GM19324 (cell line): ENCODE data around the gene PPM1M.

Source experiments
- ATAC-seq: cut with Tn5 transposase; IDR thresholded peaks from one replicate; pipeline ENCODE4 v1.9.1; 2021; ENCODE audit warnings: mild to moderate bottlenecking, moderate library complexity; ENCODE audit not compliant: unreplicated experiment, low FRiP score

The PPM1M gene

GRCh38 chr3:52292247-52293065 is 46.9 kb downstream of the PPM1M start:
- ATAC-seq, result no peak

DNA sequence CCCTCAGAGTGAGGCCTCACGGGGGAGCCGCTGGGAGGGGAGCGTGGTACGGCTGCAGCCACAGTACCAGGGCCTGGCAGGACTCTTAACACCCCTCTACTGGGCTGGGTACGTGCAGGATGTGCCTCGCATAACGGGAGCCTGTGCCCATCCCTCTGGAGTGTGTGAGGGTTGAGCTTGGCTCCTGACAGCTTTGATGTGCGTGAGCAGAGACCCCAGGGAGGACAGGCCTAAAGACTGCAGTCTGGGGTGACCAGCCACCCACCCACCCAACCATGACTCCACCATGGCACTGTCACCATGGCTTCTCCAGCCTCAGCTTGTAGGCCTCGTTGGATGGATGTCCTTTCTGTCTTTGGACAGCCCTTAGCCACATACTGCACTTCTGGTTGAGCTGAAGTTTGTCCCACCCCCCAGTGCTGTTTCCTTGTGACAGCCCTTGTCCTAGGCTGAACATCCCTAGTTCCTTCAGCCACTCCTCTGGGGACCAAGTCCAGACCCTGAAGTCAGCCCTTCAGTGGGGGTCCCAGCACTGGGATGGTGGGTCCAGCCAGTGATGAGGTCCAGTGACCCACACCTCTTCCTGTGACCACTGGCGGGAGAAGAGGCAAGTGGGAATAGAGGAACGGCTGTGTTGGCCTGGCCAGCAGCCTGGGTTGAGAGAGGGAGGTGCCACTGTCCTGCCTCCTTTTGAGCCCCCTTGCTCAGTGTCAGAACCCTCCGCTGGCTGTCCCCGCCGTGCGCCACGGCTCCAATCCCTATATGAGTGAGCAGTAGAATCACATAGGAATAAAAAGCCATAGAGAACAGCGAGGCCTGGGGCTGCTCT is 48.1 kb downstream of the PPM1M start:
- ATAC-seq, result no peak

GRCh38 chr3:52294320-52295150 is 49.0 kb downstream of the PPM1M start:
- ATAC-seq, result no peak

GRCh38 chr3:52295671-52296208 is 50.2 kb downstream of the PPM1M start:
- ATAC-seq, result no peak

DNA sequence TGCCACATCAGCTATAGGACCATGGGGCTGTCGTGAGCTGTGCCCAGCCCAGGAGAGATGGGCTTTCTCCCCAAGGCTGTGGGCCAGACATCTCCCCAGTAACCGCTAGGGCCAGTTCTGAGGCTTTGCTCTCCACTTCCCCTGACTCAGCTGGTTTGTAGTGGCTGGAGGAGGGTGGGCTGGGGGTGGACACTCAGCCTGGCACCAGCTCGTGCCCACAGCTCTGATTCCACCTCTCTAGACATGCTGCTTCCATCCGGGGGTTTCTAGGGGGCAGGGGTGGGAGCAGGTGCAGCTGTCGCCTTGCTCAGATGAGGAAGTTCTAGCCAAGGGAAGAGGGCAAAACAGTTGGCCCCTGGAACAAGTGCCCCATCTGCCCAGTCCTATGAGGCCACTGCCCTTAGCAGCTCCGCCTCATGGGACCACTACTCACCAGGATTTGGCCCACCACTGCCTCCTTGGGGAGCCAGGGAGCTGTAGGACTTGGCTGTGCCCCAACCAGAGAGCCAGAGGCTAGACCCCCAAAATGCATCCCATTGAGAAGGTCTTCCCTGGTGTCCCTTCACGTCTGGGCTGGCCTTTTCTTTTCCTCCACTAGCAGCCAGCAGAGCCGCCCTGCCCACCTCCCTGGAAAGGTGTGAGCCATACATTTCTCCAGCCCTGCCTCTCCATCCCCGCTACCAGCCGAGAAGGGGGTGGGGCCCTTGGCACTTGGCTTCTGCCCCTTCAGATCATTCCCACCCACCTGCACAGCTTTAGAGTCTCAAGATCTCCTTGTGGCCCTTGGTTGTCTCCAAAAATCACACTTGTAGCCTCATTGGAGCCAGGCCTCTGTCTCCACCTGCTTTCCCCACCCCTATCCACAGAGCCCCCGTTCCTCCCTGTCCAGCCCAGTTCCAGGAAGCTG is 51.9 kb downstream of the PPM1M start:
- no peak for ATAC-seq

DNA sequence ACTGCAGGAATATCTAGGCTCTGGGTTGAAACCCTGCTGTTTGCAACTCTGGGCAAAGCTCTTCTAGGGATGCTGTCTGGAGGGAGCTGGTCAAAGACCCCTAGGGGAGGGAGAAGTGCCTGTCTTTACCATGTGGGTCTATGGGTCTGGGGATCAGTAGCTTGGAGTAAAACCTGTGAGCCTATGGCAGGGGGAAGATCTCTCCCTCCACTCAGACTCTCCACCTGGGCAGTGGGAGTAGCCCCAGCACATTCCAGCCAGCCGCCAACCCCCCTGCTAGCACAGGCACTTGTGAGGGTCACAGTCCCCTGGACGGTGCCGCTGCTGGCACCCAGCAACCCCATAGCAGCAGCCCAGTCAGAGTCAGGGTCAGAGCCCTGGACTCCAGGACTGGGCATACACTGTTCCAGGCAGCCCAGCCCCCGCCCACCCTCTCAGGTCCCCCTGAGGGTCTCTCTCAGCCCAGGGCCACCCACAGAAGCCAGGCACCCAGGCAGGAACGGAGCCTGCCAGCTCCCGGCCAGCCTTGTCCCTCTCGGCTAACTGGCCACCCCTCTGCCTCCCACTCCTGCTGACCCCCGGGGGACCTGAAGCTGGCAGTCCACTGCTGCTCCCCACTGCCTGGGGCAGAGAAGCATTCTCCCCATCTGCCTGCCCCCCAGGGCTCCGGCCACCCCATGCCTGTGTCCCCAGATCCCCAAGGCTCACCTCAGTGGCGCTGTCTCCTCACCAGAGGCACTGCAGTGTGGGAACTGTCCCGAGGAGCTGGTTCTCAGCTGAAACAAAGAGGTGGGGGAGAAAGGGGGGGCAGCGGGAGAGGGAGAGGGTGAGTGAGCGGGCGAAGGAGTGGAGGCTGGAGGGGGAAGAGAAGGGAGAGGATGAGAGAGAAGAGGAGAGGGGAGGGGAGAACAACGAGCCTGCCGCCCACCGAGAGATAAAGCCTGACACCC is 52.9 kb downstream of the PPM1M start:
- ATAC-seq, result no peak

DNA sequence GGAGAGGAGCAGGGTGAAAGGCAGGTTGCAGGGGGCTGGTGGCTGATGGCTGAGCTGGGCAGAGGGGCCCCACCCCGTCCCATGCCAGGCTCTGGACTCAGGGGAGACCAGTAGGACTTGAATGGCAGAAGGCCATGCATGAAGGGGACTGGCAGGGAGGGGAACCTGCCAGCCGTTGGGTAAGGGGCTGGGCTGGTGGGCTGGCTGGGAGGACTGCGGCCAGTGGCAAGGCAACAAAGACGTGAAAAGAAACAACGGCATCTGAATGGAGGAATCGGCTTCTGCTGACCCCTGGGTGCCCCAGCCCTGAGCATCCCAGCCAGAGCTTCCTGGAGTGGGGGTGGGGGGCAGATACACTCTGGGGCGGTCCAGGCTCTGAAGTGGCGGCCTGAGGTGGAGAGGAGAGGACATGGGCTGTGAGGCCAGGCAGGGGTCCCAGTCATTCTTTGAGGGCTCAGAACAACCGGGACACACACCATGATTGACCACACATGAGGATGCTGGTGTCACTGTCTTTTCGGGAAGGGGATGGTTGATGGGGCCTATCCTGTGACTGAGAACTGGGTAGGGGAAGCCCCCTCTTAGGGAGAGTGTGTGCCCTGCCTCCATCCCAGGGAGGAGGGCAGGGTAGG is 53.8 kb downstream of the PPM1M start:
- no peak for ATAC-seq
